NK-92 (cell line): ENCODE results near the gene EPG5.
"Not testable (repeated sequence)": the region's sequence is repeated elsewhere in the genome, so short reads cannot be mapped to it uniquely, and the experiment has no call there.

ENCODE experiments used
- DNase-seq: peaks from one replicate; lab custom pipeline; 2025; ENCODE audit not compliant: unreplicated experiment; lab: John Stamatoyannopoulos, UW

Gene EPG5

GRCh38 chr18:45874491-45875184, 92.5 kb downstream of the EPG5 start:
- no peak for DNase-seq

DNA sequence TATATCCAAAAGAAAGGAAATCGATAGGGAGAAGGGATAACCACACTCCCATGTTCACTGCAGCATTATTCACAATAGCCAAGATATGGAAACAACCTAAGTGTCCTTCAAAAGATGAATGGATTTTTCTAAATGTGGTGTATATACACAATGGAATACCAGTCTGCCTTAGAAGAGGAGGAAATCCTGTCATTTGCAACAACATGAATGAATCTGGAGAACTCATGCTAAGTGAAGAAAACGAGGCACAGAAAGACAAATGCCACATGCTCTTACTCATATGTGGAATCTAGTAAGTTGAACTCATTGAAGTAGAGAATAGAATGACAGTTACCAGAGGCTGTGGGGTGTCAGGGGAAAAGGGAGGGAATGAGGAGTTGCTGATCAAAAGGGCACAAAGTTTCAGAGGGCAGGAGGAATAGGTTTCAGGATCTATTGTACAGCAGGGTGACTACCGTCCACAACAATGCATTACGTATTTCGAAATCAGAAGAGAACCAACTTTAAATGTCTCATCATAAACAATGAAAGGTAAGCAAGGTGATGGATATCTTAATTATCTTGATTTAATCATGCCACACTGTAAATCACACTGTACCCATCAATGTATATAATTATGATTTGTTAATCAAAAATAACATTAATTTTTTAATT, 95.6 kb downstream of the EPG5 start:
- no peak for DNase-seq

- DNase-seq, result no peak
These were observed 96.7 kb downstream of the EPG5 start for GRCh38 chr18:45870419-45870818.

- no peak for DNase-seq
These were observed 101.7 kb downstream of the EPG5 start for GRCh38 chr18:45865466-45865865.

DNA sequence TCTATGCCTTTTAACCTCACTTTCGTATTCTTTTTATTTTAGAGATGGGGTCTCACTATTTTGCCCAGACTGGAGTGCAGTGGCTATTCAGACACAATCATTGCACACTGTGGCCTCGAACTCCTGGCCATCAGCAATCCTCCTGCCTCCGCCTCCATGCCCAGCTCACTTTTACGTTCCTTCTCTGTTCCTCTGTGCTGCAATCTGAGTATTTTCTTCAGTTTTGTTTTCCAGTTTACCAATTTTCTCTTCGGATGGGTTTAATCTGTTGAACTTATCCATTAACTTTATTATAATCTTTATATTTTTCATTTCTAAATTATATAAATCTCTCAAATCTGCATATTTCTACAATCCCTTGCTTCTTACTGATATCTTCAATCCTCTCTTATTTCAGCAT, 103.0 kb downstream of the EPG5 start:
- DNase-seq, result no peak

DNA sequence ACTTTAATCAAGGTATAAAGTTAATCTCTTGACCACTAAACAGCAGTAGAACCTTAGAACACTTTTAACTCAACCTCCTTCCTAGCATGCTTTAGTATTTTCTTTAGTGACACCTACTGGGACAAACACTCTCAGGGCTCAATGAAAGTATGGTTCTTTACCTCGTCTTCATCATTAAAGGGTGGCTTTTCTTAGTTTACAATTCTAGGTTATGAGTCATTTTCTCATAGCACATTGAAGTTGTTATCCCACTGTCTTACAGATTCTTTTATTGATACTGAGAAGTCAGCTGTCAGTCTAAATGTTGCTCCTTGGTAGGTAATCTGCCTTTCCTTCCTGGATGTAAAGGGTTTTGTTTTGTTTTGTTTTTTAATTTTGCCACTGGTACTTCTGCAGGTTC, 103.7 kb downstream of the EPG5 start:
- DNase-seq, result no peak

DNA sequence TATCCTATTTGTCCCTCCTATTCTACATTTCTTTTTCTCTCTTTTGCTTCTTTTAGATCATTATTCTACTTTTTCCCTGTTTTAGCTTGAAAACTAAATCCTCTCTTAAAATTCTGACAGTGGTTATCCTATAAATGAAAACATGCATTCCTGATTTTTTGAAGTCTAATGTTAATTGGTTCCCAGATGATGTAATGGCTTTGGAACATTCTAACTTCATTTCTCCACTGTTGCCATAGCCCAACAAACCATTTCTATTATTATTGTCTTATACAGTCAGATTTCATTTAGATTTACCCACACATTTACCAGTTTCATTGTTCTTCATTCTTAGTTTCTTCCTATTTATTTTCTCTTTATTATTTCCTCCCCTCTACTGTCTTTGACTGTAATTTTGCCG, 105.2 kb downstream of the EPG5 start:
- no peak for DNase-seq

GRCh38 chr18:45860971-45861370, 106.2 kb downstream of the EPG5 start:
- DNase-seq, result no peak

DNA sequence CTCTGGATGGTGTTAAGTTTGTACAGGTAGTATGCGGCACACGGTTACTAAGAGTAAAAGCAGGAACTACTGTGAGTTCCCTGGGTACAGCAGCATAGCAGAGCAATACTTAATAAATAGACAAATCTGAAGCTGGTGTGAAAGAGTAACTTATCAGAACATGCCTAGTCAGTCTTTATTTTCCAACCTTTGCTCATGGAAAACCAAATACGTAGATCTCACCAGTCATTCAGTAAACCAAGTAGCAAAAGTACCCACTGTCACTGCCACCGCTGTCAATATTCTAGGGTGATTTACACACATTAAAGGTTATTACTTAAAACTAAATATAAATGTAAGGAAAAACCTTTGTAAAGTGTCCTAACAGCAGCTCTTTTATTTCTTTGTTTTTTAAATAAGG, 106.6 kb downstream of the EPG5 start:
- no peak for DNase-seq

DNA sequence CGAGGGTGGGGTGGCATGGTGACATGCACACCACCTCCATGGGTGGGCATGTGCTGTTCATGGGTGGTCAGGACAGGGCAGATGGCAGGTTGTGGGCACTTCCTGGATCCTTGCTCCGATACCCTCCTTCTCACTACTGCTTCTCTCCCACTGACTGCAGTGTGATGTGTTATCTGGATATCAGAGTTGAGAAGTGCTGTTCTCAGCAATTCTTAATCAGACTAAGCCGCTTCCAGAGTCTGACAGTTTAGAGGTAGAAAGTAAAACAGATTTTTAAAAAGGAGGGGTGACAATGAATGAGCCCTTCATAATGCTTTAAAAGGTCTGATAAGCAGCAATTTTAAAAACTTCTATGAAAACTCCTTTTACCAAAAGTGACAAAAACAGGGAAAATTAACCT, 107.8 kb downstream of the EPG5 start:
- no peak for DNase-seq

- DNase-seq, result no peak
These were observed 110.6 kb downstream of the EPG5 start for GRCh38 chr18:45856531-45856930.

DNA sequence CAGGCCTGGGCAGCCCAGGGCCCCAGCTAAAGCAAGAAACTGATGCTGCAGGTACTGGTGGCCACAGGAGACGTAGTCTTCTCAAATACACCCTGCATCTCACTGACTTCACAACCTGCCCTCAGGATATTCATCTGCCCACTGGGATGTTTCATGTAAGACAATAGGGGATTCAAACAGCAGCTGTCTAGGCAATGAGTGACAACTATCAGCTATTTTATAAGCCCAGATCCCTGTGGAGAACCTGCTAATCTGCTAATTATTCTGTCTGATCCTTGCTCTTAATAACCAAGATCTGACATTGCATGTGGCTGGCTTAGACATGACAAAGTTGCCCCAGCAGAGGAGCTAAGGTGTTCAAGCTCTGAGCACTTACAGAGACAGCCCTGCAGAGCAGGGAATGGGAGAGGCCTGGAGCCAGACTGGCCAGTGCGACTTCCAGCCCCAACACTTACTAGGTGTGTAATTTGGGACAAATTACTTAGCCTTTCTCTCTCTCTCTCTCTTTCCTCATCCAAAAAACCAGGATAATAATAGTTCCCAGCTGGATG, 113.0 kb downstream of the EPG5 start:
- DNase-seq, result no peak

- DNase-seq, result no peak
These were observed 114.5 kb downstream of the EPG5 start for GRCh38 chr18:45852631-45853030.

GRCh38 chr18:45851161-45851925, 115.8 kb downstream of the EPG5 start:
- DNase-seq, result no peak

GRCh38 chr18:45850021-45850420, 117.1 kb downstream of the EPG5 start:
- no peak for DNase-seq

- DNase-seq, result no peak
These were observed 117.6 kb downstream of the EPG5 start for GRCh38 chr18:45849529-45849928.

DNA sequence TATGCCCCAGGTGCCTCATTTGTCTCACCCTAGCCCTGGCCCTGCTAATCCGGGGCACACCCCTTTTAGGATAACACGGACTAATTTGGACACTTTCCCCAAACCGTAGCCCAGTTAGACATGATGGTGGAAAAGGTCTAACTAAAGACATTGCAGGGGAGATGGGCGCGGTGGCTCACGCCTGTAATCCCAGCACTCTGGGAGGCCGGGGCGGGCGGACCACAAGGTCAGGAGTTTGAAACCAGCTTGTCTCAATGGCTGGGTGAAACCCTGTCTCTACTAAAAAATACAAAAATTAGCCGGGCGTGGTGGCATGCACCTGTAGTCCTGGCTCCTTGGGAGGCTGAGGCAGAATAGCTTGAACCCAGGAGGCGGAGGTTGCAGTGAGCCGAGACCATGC, 118.5 kb downstream of the EPG5 start:
- DNase-seq, result not testable (repeated sequence)

DNA sequence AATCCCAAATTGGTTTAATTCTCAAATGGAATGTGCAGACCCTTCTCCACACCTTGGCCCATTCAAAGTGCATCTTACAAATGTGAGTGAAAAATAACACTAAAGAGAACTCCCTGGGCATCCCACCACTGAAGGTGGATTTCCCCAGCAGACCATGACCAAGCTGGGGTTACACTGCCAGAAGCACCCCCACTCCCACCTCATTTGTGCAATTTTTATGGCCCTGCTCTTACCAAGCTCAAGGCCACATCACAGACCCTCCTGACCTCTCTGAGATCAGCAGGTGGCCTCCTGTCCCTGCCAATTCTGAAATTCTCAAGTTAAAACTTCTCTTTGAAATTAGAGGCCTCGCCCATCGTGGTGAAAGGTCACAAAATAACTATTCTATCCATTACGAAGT, 120.0 kb downstream of the EPG5 start:
- DNase-seq, result no peak

GRCh38 chr18:45845410-45845809, 121.7 kb downstream of the EPG5 start:
- no peak for DNase-seq

- DNase-seq, result no peak
These were observed 122.2 kb downstream of the EPG5 start for GRCh38 chr18:45844938-45845337.

DNA sequence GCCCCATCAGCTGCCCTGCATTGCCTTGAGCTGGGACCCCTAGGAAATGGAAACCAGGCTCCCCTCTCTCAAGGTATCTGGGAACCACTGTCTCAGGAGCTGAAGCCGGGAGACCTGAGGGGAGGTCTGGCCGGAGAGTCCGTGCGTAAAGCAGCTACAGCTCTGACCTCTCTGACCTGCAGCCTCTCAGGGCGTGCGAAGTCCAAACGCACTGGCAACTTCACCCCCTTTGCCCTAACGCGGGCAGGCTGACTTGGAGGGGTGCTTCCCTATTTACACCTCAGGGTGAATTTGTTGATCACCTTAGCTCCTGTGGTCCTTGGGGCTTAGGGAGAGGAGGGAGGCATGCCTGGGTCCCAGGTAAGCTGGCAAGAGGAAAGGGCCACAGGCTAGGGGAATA, 124.1 kb downstream of the EPG5 start:
- no peak for DNase-seq
